Mesenteric fat pad (tissue), 1 donor: ENCODE results near the gene MLC1. TPM values are rescaled to one million over a fixed set of nuclear protein-coding genes. Genes with fewer than 3 reads are reported as not detected.
"Not testable (repeated sequence)": the region's sequence is repeated elsewhere in the genome, so short reads cannot be mapped to it uniquely, and the experiment has no call there.

Source experiments
- DNase-seq: peaks from one replicate; pipeline ENCODE4 v3.0.0-alpha.2; 2020; ENCODE audit warnings: low spot score
- total RNA-seq: library from RNA; stranded (reverse); fragmentation: NEBNext Ultra II Directional; extraction: Animal tissue kit (Norgen Biotek cat#: 25700); gene quantifications from one replicate; pipeline ENCODE4 v1.2.1, GENCODE V29; 2021
- donor health status: DM: yes; HTN: yes; CAD: no.

The MLC1 gene
- total RNA-seq, 1 donor from 2014 or later, result 0.26 TPM

- DNase-seq, result no peak
Observed at GRCh38 chr22:50104141-50104544, 18.9 kb upstream of the MLC1 start.

- DNase-seq, result peak; percentile 64
Observed at GRCh38 chr22:50102946-50103345, 17.7 kb upstream of the MLC1 start.

GRCh38 chr22:50101870-50102565 is 16.8 kb upstream of the MLC1 start:
- peak; percentile 57 for DNase-seq

- DNase-seq, result no peak
Observed at GRCh38 chr22:50098052-50098451, 12.8 kb upstream of the MLC1 start.

- DNase-seq, result no peak
Observed at GRCh38 chr22:50092342-50092741, 7.1 kb upstream of the MLC1 start.

GRCh38 chr22:50091092-50091768 is 6.0 kb upstream of the MLC1 start:
- no peak for DNase-seq

- no peak for DNase-seq
Observed at GRCh38 chr22:50090412-50090714, 5.1 kb upstream of the MLC1 start.

GRCh38 chr22:50089682-50090411 is 4.6 kb upstream of the MLC1 start, which contains the start of gene MOV10L1:
TSS of gene MOV10L1 (plus strand) at chr22:50090006. CDS start at chr22:50090089, 83 bp downstream.
- DNase-seq, result no peak

- DNase-seq, result no peak
Observed at GRCh38 chr22:50089231-50089630, 4.0 kb upstream of the MLC1 start.

- DNase-seq, result no peak
Observed at GRCh38 chr22:50088096-50088495, 2.9 kb upstream of the MLC1 start.

GRCh38 chr22:50087646-50088045 is 2.4 kb upstream of the MLC1 start:
- no peak for DNase-seq

- not testable (repeated sequence) for DNase-seq
Observed at GRCh38 chr22:50086975-50087374, 1.7 kb upstream of the MLC1 start.

GRCh38 chr22:50086526-50086925 is 1.3 kb upstream of the MLC1 start:
- DNase-seq, result no peak

- DNase-seq, result no peak
Observed at GRCh38 chr22:50084614-50085021, 608 bp downstream of the MLC1 start.

- no peak for DNase-seq
Observed at GRCh38 chr22:50084080-50084477, 1.1 kb downstream of the MLC1 start.

GRCh38 chr22:50083462-50084079 is 1.7 kb downstream of the MLC1 start:
- DNase-seq, result no peak

- no peak for DNase-seq
Observed at GRCh38 chr22:50082961-50083461, 2.2 kb downstream of the MLC1 start.

- DNase-seq, result no peak
Observed at GRCh38 chr22:50082197-50082715, 3.0 kb downstream of the MLC1 start.

GRCh38 chr22:50081426-50082196 is 3.6 kb downstream of the MLC1 start:
- DNase-seq, result no peak

GRCh38 chr22:50080077-50080465 is 5.2 kb downstream of the MLC1 start:
- DNase-seq, result peak; percentile 87

- no peak for DNase-seq
Observed at GRCh38 chr22:50078761-50079160, 6.5 kb downstream of the MLC1 start.
